SKM-1 treated with dmso at 0.1 percent for 144 hours (cell line): ENCODE results near the gene CORO2A.
"Not testable (repeated sequence)": the region's sequence is repeated elsewhere in the genome, so short reads cannot be mapped to it uniquely, and the experiment has no call there.

Experiments
- DNase-seq: peaks from one replicate; lab custom pipeline; 2025; ENCODE audit not compliant: unreplicated experiment; lab: John Stamatoyannopoulos, UW

CORO2A gene

GRCh38 chr9:98087420-98088354, 104.8 kb downstream of the CORO2A start:
- no peak for DNase-seq

GRCh38 chr9:98086461-98086860, 106.0 kb downstream of the CORO2A start:
- DNase-seq, result no peak

DNA sequence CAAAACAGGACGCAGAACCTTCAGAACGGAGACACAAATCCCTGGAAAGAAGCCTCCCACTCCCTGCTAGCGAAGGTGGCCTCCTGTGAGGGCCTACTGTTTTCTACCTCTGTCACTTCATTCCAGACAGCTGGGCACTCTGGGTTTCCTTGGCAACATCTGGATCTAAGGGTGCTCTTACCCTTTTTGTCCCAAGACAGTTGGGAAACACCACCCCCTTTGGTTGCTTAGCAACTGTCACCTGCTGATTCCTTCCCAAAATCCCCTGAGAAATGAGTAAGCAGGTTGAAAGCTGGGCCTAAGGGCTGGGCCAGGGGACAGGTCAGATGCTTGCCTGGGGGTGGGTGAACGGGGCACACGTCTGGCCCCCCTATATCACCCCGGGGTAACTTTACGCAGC, 106.5 kb downstream of the CORO2A start:
- no peak for DNase-seq

- DNase-seq, result no peak
These were observed 107.4 kb downstream of the CORO2A start for GRCh38 chr9:98085058-98085457.

- no peak for DNase-seq
These were observed 108.0 kb downstream of the CORO2A start for GRCh38 chr9:98084396-98084795.

GRCh38 chr9:98083566-98084183, 108.8 kb downstream of the CORO2A start:
- DNase-seq, result no peak

- no peak for DNase-seq
These were observed 109.4 kb downstream of the CORO2A start for GRCh38 chr9:98083061-98083501.

DNA sequence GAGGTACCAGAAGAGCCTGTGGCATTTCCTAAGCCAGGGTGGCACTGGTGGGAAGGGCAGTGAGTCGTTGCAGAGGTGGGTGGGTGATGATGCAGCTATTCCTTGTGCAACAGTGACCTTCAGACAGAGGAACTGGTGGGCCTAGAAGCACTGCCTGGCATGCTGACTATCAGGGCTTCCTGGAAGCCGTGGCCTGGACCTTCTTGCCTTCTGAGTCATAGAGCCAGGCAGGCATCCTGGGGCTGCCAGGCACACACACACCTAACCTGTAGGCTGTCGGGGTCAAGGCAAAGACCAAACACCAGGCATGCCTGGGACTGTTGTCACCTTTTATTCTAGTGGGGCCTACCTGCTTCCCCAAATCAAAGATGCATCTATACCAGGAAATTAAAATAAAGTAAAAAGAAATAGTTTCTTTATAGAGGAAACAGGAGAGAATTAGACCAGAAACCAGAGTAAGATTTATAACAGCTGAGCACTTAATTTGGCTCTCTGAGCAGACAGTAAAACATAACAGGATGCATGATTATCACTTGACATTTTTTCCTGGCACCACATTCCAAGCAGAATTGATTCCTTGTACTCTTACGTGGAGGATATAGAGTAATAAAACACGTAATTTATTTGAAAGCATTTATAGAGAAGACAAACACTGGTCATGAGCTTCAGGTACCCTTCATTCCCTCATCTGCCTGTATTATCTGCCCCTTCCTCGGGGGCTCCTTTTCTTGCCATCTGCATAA, 110.8 kb downstream of the CORO2A start:
- no peak for DNase-seq

DNA sequence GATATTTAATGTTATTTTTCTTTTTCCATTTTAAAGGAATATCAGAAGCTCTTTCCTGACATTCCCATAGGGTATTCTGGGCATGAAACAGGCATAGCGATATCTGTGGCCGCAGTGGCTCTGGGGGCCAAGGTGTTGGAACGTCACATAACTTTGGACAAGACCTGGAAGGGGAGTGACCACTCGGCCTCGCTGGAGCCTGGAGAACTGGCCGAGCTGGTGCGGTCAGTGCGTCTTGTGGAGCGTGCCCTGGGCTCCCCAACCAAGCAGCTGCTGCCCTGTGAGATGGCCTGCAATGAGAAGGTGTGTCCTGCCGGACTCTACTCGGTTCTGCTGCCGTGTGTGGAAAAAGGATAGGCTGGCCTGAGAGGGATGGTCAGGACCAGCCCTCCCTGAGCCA, 111.7 kb downstream of the CORO2A start:
- DNase-seq, result no peak

GRCh38 chr9:98080326-98080725, 112.1 kb downstream of the CORO2A start:
- DNase-seq, result no peak

DNA sequence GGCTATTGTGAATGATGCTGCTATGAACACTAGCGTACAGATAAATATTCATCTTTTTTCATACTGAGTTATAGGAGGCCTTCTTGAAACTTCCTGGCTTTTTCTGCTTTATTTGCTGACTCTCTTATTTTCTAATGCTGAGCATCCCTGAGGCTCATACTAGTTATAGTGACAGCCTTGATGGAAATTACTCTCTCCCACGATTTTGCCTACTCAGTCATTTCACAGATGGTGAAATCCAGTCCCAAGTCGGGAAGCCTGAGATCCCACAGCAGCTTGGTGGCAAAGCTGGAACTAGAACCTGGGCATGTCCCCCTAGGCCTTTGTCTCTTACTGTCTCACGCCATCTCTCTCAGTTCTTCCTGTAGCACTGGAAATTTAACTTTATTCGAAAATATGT, 113.5 kb downstream of the CORO2A start:
- DNase-seq, result no peak

GRCh38 chr9:98076514-98076890, 115.9 kb downstream of the CORO2A start:
- DNase-seq, result not testable (repeated sequence)

DNA sequence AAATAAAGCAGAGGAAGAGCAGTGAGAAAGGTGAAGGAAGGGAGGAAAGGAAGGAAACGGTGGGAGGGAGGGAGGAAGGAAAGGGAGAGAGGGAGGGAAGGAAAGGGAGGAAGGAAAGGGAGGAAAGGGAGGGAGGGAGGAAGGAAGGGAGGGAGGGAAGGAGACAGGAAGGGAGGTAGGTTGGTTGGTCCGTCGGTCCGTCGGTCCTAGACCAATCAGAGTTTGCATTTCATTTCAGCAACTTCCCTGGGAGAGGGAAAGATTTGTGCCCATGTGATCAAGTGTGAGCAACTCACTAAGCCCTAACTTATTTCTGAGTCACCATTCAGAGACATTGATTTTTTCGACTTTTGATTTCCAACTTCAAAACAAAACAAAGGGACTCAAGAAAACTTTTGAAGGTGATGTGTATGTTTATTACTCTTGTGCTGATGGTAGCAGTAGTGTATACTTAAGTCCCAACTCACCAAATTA, 117.1 kb downstream of the CORO2A start:
- no peak for DNase-seq

GRCh38 chr9:98074115-98074990, 118.1 kb downstream of the CORO2A start:
- DNase-seq, result peak; percentile 8

GRCh38 chr9:98071737-98072136, 120.7 kb downstream of the CORO2A start:
- DNase-seq, result no peak
